CD4-positive, alpha-beta T cell treated with Interleukin-6 at 100 ng/mL for 8 hours (primary cell): Measurements from ENCODE around the gene GJB6.
"Not testable (repeated sequence)": the region's sequence is repeated elsewhere in the genome, so short reads cannot be mapped to it uniquely, and the experiment has no call there.

Experiments used
- DNase-seq: peaks from one replicate; pipeline ENCODE4 v3.0.0-alpha.2; 2020; ENCODE audit warnings: mixed read lengths, low spot score

The GJB6 gene

DNA sequence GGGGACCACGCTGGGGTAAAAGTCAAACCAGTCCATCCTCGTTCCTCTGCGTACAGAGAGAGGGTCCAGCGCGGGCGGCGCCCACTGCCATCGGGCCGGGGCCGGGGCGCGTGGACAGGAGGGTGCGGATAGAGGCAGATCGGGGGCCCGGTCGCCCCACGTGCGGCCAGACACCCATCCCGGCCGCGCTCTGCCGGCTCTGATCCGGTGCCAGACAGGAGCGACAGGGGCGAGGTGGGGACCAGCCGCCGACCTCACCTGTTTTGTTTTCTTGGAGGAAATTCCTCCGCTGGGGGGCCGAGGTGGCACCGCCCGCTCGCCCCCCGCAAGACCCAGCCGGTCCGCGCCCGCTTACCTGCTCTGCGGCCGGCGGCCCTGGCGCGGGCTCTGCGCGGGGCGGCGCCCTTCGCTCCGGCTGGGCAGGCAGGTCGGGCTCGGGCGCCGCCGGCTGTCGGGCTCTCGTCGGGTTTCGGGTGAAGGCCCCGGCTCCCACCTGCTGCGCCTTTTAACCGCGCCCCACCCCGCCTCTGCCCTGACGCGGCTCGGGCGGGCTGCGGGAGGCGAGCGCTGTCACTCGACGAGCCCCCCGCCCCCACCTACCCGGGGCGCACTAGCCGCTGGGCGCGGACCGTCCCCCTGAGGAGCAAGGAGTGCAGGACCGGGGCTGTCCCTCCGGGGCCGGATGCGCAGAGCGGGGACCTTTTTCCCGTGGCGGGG lies at the start of gene GJB6:
GJB6 (minus strand) TSS at position 481 of the 717 bp plus-strand sequence. CDS start 8,839 bp downstream, outside the sequence.
- no peak for DNase-seq

DNA sequence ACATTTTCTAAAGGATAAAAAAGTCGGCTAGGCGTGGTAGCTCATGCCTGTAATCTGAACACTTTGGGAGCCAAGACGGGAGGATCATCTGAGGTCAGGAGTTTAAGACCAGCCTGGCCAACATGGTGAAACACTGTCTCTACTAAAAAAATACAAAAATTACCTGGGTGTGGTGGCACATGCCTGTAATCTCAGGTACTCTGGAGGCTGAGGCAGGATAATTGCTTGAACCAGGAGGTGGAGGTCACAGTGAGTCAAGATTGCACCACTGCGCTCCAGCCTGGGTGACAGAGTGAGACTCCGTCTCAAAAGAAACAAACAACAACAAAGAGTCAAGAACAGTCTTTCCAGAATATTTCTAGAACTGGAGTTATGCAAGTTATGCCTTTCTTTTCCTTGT lies 44.8 kb upstream of the GJB6 start:
- not testable (repeated sequence) for DNase-seq

DNA sequence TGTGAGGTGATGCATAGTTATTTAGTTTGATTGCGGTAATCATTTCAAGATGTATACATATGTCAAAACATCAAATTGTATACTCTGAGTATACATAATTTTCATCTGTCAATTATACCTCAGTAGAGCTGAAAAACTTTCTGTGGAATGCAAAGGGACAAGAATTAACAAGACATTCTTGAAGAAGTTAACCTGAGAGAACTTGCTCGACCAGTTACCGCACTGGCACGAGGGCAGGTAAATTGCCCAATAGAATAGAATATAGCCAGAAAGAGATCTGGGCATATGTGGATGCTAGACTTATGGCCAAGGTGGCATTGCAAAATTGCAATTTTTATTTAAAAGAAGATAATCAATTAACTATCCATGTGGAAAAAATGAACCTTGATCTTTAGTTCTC lies 42.3 kb upstream of the GJB6 start:
- DNase-seq: no peak

DNA sequence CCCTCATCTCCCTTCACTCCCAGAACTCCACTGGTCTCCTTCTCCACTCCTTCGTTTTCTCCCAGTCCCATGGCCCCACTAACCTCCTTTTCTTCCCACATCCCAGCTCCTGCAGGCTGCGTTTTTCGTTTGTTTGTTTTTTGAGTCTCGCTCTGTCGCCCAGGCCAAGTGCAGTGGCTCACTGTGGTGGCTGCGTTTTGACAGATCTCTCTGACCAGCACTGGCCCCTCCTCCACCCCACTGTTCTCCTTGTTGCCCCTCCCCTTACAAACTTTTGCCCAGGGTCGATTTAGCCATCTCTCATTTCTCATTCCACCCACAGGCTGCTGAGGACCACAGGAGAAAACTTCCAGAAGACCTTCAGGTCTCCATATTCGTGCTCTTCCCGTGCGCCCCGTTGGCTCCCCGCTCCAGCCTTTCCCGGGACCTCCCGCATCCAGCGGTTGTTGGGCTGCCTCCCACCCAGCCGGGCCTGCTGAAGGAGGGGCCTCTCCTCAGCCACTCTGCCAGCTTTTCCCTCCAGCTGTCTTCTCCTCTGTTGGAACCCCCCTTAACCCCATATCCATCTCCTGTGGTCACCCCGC lies 40.6 kb upstream of the GJB6 start:
- DNase-seq: no peak

DNA sequence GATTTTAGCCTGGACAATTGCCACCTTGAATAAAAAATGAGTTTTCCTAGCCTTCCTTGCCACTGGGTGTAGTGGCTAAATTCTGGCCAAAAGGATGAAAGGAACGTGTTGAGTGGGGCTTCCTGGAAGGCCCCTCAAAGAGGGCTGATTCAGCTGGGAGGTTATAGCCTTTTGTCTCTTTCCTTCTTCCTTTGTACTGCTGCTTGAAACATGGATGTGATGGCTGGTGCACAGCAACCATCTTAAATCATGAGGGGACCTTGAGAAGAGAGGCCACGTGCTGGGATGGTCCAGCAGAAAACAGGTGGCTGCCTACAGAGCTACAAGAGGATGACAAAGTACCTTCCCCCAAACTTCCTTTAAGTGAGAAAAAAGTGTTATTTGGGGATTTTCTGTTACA lies 40.0 kb upstream of the GJB6 start:
- no peak for DNase-seq

DNA sequence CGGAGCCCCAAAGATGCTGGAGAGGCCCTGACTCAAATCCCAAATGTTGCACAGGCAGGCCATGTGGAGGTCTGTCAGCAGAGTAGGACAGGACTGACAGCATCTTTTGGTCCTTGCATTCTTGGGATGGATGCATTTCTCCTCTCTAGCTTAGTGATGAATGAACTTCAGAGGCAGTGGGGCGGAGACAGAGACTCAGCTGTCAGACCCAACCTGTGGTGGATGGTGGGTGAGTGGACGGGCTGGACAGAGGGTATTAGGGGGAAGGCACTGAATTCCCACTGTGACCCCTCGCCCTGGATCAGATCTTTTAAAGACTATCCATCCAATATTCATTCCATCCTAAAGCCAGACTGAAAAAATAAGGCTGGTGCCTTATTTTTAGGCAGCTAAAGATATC lies 39.3 kb upstream of the GJB6 start:
- DNase-seq: no peak

DNA sequence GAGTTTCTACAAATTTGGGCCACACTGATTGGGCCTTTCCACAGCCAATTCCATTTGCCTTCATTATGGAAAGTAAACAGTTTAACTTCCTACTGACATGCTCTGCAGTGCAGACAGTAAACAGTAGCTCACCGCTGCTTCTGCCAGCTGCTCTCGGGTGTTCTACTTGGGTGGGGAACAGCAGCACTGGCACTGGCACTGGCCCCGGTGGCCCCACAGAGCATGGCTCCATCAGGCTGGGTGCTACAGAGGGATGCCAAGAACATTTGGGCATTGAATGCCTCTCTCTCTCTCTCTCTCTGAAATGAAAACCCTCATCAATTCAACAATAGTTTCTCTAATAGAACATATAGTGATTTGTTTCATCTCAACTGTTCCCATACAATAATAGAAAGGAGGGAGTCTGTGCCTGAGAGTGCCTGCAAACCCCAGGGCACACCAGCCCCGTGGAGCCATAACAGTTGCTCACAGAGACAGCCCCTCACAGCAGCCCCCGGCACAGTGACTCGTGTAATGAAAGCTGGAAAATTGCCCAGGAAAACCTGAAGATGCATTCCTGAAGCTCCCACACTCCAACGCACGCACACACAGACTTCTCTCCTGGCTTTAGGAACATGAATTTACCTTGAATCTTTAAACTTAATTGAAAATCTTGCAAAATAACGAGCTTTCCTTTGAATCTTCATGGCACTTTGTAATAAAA lies 38.2 kb upstream of the GJB6 start:
- no peak for DNase-seq

DNA sequence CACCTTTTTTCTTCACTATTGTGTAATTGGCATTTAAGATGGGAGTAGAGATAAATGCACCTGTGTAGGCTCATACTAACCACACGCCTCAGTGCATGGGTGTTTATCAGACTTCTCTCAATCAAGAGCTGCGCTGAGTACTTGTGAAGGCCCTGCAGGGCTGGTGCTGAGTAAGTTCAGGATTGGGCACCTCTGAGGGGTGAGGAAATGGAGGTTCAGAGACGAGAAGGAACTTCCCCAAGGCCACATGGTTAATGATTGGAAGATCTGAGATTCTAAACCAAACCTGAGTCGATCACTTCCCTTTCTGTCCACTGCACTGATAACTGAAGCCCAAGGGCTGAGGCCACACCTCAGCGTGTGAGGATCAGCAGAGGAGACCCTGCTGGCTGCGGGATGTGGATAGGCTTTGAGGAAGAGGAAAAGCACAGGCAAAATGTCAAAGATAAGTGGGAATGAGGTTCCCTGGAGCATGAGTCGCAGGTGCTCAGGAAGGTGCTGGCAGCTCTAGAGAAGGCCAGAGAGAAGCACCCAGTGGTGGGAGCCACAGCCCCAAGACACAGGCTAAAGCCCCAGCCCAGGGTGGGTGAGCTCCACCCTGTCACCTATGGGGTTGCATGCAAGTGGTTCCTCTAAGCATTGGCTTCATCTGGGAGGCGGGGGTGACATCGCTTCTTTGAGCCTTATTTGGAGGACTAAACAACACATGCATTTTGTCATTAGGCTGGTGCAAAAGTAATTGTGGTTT lies 32.3 kb upstream of the GJB6 start:
- DNase-seq: no peak

DNA sequence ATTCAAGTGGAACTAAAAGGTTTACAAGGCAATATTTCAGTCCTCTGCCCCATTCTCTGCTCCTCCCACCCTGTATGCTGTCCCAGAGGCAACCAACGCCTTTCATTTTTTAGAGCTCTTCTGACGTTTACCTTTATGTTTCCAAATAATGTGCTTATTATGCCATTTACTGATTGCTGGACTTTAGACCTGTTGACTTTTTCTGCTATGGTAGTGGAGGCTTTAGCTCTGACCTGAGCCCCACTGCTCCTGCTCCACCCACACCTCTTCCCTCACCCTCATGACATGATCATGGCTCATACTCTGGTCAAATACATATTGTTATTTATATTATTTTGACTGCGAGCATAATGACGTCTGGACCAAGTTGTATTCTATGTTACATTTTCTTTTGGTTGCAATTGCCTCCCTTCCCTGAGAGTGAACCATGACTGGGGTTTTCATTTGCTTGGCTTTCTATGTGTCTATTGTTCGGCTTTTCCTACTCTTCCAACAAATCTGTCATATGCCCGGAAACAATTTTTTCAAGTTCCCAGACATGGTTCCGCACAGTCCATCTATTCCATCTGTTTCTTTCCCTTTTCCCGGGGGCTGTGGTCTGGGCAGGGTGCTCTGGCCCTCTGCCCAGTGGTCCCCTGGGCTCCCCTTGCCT lies 31.4 kb upstream of the GJB6 start:
- no peak for DNase-seq

DNA sequence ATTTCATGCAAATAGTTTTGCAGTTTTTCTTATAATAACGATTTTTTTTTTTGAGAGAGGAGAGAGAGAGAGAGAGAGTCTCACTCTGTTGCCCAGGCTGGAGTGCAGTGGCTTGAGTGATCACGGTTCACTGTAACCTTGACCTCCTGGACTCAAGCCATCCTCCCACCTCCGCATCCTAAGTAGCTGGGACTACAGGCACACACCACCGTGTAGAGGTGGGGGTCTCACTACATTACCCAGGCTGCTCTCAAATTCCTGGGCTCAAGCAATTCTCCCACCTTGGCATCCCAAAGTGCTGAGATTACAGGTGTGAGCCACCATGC lies 26.8 kb upstream of the GJB6 start:
- DNase-seq: no peak

DNA sequence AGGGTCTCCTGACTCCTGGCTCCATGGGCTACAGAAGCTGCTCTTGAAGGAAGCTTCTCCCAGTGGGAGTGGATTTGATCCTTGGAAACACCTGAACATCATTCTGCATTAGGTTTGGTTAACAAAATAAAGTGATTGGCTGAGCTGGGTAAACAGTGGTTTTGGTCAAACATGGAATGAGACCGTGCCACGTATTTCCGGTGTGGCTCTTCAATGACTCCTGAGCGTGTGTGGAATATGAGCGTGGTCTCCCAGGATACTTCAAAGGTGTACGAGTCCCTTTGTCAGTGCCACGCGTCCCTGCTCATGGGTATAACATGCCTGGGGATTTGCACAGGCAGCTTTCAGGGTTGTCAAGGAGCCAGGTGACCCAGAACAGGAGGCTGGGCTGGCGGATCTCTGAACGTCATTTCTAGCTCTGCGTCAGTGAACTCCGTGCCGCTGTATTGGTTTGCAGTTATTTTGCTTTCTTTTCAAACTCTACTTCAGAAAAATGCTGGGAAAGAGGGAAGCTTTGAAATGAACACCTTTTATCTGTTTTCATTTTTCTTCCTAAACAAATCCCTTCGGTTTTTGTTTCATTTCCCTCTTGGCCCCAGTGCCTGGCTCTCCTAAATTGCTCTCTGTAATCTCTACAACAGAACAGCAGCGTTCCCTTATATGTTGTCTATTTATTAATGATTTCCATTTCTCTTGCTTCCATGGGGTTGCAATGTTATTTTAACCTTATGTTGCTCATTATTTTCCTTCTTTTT lies 26.3 kb upstream of the GJB6 start:
- DNase-seq: no peak

DNA sequence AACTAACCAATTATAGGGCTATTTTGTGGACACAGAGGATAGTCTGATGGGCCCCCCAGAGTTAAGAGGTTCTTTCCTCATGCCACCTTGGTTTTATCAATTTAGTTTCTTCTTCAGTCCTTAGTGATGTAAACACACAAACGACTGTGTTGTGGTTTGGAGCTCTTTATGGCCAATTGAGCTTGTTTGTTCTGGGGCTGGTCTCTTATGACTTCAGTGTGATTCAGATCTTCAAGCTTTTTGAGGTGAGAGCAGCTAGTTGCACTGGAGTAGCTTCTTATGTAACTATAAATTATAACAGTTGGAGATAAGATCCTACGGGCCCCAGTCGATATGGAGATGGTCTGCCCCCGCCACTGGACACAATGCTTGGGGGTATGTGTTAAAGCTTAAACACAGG lies 22.0 kb upstream of the GJB6 start:
- no peak for DNase-seq

DNA sequence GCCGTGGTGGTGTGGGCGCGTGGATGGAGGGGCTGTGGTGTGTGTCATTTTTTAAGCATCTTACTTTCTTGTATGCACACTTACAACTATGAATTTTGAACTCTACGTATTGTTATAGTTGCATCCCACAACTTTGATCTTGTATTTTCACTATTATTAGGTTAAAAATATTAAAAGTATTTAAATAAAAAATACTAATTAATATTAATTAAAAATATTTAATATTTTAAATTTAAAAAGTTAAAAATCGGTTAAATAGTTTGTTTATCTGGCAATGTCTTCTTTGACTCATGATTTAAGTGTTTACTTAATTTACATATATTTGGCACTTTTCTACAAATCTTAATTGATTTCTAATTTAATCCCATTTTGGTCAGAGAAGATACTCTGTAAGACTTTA lies 17.8 kb upstream of the GJB6 start:
- DNase-seq: no peak

DNA sequence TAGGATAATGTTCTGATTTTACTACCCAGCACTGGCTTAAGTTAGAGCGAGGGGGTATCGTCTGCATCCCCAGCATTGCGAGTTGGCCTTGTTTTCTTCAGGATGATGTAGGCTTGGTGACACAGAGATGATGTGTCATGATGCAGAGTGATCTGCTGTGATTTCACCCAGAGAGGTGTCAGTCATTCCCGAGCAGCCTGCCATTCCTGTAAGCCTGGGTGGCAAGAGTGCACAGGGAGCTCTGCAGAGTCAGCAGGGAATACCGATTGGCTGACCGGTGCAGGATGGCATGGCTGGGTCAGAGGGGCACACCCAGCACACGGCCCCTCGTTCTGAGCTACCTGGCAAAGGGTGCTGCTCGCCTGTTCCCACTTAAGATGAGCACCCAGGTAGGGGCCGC lies 15.8 kb upstream of the GJB6 start:
- no peak for DNase-seq

DNA sequence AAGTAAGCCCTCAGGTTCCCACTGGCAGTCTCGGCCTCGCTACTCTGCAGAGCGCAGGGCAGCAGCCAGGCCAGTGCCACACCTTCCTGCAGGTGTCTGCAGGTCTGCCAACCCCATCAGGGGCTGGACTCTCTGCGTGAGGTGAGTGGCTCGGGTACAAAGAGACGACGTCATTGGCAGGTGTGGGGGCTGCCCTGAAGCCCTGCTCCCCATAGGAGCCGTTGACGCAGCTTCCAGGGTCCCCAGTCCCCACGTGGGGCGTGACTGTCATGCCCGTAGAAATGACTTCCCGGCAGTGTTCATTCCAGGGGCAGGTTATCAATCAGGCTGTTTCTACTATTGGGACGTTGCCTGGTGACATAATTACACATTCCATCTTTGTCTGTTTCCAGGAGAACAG lies 15.3 kb upstream of the GJB6 start:
- DNase-seq: no peak

DNA sequence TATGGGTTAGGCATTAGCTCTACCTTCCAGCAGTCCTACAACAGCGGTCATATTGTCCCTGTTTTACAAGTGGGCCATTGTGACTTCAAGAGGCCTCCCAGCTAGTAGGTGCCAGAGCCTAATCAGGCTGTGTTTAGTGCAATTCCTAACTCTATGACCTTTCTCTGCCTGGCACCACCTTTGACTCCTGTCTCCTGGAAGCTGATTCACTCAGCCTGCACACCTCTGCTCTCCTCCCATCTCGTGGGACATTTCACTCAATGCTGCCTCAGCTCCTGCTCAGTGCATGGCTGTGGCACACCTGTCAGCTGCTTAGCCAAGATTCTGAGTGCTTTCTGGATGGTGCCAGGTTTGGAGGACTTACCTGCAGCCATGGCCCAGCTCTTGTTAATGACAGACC lies 9.5 kb upstream of the GJB6 start:
- no peak for DNase-seq

DNA sequence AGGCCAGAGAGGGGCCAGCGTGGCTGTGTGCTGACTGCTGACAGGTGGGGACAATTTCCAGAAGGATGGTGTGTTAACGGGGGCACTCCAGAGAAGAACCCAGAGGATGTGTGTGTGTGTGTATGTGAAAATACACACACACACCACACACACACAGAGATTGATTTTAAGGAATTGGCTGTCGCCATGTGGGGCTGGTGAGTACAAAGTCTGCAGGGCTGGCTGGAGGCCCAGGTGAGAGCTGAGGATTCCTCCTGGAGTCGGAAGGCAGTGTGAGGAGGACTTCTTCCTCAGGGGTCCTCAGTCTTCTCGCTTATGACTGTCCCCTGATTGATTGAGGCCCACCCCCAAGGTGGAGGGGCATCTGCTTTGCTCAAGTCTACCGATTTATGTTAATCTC lies 7.6 kb upstream of the GJB6 start:
- no peak for DNase-seq

DNA sequence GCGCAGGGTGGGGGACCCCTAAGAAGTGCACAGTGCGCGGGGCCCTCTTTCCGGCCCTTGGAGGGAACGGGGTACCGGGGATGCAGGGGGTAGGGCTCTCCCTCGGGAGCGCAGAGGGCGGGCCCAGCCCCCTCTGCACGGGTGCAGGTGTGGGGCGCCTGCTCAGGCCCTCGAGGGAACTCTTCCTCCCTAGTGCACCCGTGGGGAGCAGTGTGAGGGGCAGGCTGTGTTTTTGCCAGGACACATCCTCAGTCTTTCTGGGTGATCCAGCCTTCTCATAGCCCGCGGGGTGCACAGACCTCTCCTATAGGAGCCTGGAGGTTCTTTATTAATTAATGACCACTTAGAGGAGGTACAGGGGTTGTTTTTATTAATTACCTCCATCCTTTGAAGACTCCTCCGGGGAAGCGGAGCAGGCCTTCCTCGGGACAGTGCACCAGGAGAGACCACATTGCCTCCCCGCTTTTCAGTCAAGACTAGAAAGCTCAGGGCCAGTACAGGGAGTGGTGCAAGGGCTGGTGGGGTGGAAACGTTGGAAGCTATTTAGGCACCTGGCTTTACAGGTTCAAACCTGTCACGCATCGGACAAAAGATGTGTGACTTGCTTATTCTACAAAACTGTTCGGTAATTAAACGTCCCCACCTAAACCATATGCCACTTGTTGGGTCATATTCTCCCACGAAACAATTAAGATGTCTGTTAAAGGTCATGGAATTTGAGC lies 598 bp upstream of the GJB6 start:
- DNase-seq: no peak

DNA sequence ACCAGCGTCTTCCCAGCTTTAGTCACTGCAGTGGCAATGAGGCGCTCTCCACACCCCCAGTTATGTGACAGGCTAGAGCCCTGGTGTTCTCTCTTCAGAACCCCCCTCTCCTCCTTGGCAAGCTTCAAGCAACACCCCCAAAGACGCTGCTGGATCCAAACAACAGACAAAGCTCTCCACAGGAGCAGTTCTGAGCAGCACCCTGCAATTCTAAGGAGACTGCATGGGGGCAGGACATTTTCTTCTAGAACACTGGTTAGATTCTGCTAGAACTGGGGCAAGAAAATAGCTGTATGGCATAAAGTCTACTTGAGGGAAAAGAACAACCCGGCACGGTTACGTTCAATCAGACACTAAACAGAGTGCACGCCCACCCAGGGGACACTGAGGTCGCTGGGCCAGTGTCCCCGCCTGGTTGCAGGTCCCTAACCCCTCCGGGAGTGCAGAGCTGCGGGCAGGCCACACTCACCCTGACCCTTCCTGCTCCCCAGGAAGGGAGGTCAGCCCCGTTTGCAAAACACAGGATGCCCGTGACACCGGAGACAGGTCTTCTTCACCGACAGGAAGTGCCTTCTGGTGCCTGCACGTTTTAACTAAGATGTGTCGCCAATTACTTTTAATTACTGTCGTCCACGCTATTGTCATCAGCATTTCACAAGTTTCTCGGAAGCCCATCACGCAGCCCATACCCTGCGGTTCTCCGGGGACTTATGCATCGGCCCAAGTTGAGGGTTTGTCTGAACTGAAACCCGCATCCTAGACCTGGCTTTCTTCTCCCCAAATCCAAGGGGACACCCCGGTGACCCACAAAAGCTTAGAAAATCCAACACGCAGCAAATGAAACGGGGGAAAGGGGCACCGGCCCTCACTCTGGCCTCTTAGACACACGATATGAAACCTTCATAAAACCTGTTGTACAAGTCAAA lies 943 bp downstream of the GJB6 start:
- DNase-seq: peak; percentile 10

DNA sequence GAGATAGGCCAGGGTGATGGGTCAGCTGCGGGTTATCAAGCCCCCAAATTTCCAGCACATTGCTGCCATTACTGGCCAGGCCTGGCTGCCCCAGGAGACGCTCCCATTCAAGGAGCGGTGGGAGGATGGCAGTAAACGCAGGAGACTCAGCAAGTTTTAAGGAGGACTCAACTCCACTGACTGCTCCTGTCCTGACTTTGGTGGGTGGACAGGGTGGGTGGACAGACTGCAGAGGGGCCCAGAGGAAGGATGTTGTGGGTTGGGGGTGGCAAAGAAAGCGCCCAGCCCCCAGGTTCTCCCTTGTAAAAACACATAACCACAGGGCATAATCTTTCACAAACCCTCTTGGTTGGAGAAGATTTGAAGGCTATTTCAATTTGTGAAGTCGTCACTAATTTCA lies 4.4 kb downstream of the GJB6 start:
- DNase-seq: no peak
